ENCODE results near the gene CCNY. TPM values are rescaled to one million over a fixed set of nuclear protein-coding genes. Genes with fewer than 3 reads are reported as not detected.

CCNY gene
- total RNA-seq, 3 donors from 2014 or later: 48.6 to 64.4 (median 51.5) TPM

DNA sequence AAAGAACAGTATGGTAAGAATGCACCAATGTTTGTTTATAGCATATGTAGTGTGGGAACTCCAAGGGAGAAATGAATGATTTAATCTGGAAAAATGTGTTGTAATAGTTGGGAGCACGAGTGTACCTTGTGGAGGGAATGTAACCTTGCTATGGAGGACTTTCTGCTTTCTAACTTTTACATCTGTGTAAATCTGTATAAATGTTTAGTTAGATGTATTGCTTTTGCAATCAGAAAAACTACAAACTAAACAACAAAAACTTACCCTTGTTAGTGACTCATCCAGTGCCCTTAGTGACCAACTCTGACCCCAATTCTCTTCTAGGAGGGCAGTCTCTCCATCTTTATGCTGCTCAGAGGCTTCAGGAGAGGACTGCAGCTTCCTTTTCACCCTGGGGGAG, 89.3 kb downstream of the CCNY start:
- TF ChIP-seq, protein P1, sequence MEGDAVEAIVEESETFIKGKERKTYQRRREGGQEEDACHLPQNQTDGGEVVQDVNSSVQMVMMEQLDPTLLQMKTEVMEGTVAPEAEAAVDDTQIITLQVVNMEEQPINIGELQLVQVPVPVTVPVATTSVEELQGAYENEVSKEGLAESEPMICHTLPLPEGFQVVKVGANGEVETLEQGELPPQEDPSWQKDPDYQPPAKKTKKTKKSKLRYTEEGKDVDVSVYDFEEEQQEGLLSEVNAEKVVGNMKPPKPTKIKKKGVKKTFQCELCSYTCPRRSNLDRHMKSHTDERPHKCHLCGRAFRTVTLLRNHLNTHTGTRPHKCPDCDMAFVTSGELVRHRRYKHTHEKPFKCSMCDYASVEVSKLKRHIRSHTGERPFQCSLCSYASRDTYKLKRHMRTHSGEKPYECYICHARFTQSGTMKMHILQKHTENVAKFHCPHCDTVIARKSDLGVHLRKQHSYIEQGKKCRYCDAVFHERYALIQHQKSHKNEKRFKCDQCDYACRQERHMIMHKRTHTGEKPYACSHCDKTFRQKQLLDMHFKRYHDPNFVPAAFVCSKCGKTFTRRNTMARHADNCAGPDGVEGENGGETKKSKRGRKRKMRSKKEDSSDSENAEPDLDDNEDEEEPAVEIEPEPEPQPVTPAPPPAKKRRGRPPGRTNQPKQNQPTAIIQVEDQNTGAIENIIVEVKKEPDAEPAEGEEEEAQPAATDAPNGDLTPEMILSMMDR (IDR thresholded peaks at IDR 0.05): no peak
- DNase-seq (no peak), ATAC-seq (no peak)
- Histone ChIP-seq H3K9me3 (no peaks in the 10 kb centered on the region), H3K4me1 (ENCODE audit: low read depth) (no peaks in the 10 kb centered on the region), H3K4me3 (no peak overlapping the region), H3K36me3 (ENCODE audit: low read depth) (no peaks in the 10 kb centered on the region)
- intact Hi-C loops (cut with DNase I, micrococcal nuclease): no loop called here

DNA sequence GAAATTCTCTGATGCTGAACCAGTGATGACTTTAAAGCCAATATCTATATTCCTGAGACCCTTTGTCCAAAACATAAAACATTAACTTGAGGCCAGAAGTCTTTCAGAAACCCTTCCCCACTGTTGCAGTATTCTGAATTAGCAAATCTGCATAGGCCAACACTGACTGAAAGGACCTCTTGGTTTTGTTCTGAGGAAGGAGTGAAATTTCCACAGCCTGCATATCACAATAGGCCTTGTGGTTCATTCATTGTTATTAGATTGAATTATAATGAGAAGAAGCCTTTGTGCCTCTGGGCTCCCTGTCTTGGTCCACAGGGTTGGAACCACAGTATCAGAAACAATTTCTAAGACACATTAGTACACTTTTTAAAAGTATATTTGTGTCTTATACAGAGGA, 90.3 kb downstream of the CCNY start:
- no peaks in the 10 kb centered on the region for H3K4me1 ChIP-seq (ENCODE audit: low read depth)
- no peaks in the 10 kb centered on the region for H3K36me3 ChIP-seq (ENCODE audit: low read depth)
- ATAC-seq (no peak), DNase-seq (no peak)
- intact Hi-C loops (cut with DNase I, micrococcal nuclease): no loop called here
- no peaks in the 10 kb centered on the region for H3K9me3 ChIP-seq
- TF ChIP-seq, protein P1 (IDR thresholded peaks at IDR 0.05): no peak
- no peak overlapping the region for H3K4me3 ChIP-seq

DNA sequence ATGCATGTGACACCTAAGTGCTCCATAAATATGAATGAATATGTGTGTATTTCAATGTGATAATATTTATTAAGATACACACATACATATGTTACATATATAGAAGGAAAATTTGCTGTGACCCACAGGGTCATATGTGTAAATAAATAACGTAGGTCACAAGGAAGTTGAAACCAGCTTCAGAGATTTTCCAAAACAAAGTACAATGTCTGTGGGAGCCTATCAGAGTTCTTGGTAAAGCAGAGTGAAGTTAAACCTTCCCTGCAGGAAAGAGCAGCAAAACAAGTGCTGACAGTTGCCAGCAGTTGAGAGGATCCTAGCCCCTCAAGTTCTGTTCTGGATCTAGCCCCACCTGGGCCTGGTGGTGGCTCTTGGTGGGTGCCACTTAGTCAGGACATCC, 91.2 kb downstream of the CCNY start:
- ATAC-seq (no peak), DNase-seq (no peak)
- H3K4me1 ChIP-seq (ENCODE audit: low read depth): no peaks in the 10 kb centered on the region

DNA sequence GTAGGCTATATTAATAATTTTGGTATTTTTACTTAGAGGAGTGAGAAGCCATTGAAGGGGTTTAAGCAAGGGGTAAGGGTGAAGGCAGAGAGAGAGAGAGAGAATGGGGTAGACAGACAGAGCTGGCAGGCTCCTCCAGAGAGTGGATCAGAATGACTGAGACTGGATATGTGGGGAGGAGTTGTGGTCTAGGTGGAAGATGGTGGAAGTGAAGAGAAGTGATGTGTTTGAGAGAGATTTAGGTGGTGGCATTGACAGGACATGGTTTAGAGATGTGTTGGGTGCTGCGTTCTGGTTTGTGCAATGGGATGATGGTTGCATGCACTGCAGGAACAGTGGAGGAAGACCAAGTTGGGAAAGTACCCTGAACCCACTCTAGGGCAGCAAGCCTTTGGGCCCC, 92.2 kb downstream of the CCNY start:
- TF ChIP-seq, protein P1 (IDR thresholded peaks at IDR 0.05): no peak
- Histone ChIP-seq H3K4me3 (no peak overlapping the region), H3K36me3 (ENCODE audit: low read depth) (no peaks in the 10 kb centered on the region), H3K9me3 (no peaks in the 10 kb centered on the region), H3K4me1 (ENCODE audit: low read depth) (no peaks in the 10 kb centered on the region)
- no peak for DNase-seq
- intact Hi-C loops (cut with DNase I, micrococcal nuclease): no loop called here
- no peak for ATAC-seq

More for the DNA sequence above, 91.2 kb downstream of the CCNY start:
- H3K9me3 ChIP-seq: no peaks in the 10 kb centered on the region
- no peak overlapping the region for H3K4me3 ChIP-seq
- intact Hi-C loops (cut with DNase I, micrococcal nuclease): no loop called here
- H3K36me3 ChIP-seq (ENCODE audit: low read depth): no peaks in the 10 kb centered on the region
- TF ChIP-seq, protein P1 (IDR thresholded peaks at IDR 0.05): no peak

DNA sequence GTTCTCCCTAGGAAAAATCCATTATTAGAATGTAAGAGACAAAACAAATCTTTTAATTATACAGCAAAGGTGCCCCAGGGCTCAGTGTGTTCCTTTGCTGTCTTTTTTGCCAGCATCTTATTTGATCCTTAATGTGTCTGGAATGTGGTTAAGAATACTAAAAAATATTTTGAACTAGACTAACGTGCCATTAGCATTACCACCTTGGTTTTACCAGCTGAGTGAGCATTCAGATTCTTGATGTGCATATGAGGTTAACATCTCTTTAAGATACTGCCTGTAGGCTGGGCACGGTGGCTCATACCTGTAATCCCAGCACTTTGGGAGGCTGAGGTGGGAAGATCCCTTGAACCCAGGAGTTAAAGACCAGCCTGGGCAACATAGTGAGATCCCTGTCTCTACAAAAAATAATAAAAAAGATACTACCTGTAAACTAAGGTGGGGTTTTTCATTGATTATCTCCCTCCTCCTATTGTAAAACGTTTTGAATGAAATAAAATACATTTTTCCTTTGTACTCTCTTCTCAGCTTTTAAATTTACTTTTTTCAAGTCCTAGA, 96.6 kb downstream of the CCNY start:
- H3K36me3 ChIP-seq (ENCODE audit: low read depth): no peaks in the 10 kb centered on the region
- DNase-seq (no peak), ATAC-seq (no peak)
- H3K4me1 ChIP-seq (ENCODE audit: low read depth): no peaks in the 10 kb centered on the region
- no peaks in the 10 kb centered on the region for H3K9me3 ChIP-seq
- intact Hi-C loops (cut with DNase I, micrococcal nuclease): no loop called here
- TF ChIP-seq, protein P1 (IDR thresholded peaks at IDR 0.05): no peak
- H3K4me3 ChIP-seq: no peak overlapping the region

Measured in mucosa of descending colon (tissue), 3 donors.